ENCODE measurements around the gene PHACTR1.
"Not testable (repeated sequence)": the region's sequence is repeated elsewhere in the genome, so short reads cannot be mapped to it uniquely, and the experiment has no call there.

Gene PHACTR1

DNA sequence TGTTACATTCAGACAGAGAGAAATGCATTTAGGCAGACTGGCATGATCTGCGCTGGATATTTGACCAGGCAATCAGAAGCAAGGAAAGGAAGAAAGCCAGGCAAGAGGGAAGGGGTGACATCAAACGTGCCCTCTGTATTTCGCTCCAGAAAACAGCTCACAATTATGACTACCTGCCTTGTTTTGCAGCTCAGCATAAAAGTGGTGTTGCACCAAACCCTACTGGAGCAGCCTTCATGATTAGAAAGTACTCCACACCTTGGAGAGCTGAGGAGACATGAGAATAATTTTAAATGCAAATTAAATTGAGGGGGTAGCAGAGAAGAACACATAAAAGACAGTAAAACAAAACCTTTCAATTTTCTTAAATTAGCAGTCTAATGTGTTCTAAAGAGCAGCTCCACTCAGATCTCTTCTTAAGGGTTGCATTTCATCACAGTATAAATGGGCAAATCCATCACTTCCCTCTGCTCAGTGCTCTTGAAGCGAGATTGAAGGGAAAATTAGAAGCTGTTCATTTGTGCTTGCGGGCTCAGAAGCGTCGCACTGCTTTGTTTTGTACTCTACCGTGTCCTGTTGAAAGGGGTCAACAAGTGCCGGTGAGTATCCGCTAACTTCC is at the start of gene PHACTR1:
TSS of gene PHACTR1 (plus strand) at position 470 of the 619 bp plus-strand sequence.
- DNase-seq (ENCODE audit: low spot score): no peak

DNA sequence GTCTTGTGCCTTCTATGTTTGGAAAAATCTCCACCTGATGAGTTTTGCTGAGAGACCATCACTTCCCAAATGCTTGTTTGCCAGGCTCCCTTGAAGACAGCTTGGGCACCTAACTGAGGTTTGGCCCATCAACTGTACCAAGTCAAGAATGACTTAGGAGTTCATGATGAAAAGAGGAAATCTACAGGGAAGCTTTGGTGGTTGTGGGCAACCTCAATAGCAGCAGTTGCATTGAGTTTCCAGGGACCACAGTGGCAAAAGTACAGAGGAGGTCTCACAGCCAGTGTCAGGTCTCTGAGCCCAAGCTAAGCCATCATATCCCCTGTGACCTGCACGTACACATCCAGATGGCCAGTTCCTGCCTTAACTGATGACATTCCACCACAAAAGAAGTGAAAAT is 49.7 kb upstream of the PHACTR1 start:
- no peak for DNase-seq (ENCODE audit: low spot score)

DNA sequence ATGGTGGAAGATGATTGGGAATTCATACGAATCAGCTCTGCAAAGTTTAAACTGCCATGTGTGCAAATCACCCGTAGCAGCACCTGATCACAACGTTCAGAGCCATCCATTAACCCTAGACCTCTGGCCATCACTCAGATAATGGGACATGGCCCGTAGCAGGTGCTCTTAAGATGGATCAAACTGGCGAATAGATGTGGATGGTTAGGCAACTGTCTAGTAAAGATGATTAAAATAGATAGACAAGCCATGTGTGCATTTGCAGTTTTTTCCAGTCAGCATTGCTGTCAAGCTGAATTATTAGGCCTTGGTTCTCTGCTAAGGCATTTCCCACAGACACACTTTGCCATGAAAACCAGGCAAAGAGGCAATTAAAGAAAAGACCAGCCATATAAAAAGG is 40.6 kb upstream of the PHACTR1 start:
- DNase-seq (ENCODE audit: low spot score): no peak

DNA sequence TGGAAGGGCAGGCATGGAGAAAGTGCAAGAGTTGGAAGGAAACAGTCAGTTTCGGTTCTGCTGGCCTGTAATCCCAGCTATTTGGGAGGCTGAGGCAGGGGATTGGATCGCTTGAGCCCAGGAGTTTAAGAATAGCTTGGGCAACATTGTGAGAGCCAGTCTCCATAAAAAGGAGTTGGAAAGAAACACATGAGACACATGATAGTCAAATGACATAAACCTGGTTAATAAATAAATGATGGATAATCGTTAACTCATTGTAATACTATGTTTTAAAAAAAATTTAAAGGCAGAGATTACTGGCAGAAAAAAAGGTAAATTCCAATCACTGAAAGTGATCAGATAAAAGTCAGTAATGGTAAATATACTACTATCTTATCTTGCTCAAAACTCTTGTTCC is 37.2 kb upstream of the PHACTR1 start:
- DNase-seq (ENCODE audit: low spot score): no peak

DNA sequence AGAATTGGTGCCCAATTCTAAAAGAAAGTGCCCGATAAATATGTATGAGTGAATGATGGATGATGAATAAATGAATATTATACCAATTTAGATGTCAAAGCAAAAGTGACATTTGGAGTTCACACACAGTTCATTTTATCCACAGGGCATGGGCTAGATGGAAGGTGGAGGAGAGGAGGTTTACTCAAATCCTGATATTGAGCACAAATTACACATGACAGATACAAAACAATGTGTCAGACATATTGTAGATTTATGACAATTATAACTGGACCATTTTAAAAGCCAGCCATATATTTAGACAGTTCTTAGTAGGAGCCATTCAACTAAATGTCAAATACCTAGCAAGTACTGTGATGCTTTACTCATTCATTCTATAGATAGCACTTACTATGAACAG is 23.4 kb upstream of the PHACTR1 start:
- DNase-seq (ENCODE audit: low spot score): no peak

DNA sequence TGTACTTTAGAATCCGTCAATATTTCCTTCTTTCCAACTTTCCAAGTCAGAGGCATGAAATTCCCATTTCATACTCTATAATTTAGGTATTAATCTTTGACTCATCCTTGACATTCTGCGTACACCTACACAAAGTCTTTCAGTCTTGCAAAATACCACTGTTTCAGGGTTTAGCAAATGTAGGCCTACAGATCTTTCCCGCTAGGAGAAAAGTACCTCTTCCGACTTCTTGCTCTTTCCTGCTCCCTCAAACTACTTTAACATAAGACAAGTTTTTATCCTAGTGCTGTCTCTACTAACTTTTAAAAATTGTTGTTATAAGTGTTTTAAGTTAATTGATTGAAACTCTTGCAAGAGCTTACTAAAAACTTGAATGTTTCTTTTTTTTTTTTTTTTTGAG is 18.3 kb upstream of the PHACTR1 start:
- DNase-seq (ENCODE audit: low spot score): no peak

DNA sequence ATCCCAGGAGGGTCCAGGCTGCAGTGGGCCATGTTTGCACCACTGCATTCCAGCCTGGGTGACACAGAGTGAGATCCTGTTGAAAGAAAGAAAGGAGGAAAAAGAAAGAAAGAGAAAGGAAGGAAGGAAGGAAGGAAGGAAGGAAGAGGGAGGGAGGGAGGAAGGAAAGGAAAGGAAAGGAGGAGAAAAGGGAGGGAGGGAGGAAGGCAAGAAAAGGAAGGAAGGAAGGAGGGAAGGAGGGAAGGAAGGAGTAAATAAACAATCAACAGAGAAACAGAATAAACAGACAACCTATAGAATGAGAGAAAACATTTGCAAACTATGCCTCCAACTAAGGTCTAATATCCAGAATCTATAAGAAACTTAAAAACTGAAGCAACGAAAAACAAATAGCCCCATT is 11.6 kb upstream of the PHACTR1 start:
- no peak for DNase-seq (ENCODE audit: low spot score)

DNA sequence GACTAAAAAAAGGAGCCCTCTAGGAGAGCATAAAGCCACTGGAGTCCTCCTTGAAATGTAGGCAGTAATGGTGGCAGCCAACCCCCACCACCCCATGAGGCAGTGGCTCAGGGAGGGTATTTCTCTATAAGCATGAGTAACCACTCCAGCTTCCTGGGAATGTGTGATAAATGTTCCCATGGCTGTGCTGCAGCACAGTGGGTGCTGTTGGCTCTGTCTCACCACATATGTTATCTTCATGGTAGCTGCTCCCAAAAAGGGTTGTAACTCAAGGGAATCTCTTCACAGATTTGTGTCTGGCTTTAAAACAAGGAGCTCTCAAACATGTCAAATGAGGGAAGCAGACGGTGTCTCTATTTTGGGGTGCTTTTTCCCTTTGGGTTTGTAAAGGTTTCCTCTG is 7.5 kb upstream of the PHACTR1 start:
- no peak for DNase-seq (ENCODE audit: low spot score)

DNA sequence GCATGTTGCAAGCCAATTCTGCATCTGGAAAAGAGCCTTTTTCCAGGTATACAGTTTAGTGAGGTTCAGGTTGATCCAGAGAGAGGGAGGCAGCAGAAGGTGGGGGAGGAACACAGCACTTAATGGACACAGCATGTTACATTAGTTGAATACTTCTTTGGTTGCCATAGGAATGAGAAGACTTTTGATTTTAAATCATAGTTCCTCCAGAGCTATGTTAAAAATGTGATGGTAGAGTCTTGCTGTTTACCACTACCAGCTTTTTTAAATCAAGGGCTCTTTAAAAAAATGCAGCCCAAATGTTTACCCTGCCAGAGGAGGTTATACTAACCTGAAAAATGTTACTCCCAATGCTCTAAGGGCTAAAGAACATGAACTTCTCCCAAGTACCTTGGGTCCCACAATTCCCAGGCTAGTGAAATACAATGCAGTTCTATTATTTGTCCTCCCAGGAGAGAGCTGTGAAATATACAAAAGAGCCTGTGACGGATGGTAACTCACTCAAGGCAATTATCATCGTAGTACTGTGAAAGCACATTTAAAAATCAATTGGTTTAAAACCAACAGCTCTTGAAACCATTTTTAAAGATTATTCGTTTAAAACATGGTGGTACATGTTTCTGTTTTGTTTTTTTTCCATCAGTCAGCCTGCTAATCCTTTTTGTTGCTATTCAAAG is 6.9 kb upstream of the PHACTR1 start:
- DNase-seq (ENCODE audit: low spot score): no peak

DNA sequence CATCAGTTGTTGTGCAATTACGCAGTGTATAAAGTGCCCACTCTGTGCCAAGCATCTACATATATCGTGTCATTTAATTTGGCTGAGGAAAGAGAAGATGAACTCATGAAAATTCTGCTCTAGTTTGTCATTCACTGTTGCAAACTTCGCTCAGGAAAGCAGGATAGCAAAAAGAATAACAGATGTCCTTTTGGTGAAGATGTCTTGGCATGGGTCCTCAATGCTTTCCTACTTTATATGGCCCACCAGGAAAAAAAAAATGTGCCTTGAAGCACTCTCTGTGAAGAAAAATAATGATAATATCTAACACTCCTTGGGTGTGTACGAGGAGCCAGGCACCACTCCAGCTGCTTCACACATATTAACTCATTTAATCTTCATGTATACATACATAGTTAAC is 5.6 kb upstream of the PHACTR1 start:
- DNase-seq (ENCODE audit: low spot score): no peak

DNA sequence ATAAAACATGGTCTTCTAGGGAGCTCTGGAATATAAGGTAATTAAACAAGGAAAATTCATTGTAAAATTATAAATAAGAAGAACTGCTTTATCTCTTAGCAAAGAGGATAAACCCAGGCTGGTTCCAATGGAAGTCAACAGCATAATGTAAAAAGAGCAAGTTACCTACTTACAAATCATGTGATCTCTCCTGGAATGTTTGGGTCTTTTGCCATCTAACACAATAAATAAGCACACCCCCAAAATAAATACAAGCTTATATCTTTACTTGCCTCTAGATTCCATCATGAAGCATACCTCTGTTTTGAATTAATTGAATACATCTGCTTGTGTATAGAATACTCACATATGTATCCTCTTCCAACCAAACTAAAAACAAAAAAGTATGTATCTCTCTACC is 2.5 kb upstream of the PHACTR1 start:
- no peak for DNase-seq (ENCODE audit: low spot score)

DNA sequence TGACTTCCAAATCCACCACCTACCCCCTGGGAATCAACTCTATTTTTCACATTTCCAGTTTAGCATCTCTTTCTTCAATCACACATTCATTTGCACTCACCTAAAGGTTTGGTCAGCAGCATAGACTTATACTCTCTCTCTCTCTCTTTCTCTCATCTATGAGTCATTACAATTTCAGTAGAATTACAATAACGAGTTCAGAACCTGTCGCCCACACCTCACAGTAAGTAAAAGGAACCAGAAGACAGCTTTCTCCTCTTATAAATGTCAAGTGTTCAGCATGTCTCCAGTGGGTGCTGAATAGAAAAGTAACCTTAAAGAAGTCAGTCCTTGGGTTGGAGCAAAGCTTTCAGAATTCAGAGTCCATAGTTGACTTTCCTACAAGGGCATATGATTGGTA is 1.1 kb upstream of the PHACTR1 start:
- no peak for DNase-seq (ENCODE audit: low spot score)

DNA sequence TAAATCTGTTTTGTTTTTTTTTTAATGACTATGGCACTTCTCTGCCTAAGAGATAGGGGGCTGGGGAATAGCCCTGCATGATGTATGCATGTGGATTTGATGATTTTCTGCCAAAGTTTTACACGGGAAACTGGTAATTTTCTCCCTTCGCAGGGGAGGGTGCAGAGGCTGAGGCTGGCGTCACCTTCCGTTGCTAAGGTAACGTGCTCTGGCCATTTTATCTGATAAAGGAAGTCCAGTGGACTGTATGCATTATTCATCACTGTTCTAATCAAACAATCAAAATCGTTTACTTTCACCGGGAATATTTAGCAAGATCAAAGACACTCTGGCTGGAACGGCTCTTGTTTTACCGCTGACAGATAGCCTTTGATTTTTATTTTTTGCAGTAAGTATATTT is 789 bp downstream of the PHACTR1 start:
- no peak for DNase-seq (ENCODE audit: low spot score)

DNA sequence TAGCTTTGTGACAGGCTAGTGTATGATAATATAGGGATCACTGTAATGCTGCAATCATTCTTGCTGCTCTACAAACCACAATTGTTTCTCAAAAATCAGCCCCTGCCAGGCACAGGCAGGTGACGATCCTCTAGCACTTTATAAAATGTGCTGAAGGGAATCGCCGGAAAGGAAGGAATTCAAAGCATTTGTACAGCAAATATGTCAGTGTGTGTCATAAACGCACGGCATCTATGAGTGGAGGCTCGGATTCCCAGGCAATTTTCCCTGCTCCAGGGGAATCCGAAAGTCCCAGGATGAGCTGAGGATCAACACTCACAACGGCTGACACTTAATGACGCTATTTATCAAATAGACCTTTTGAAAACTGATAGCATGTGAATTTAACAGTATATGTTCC is 1.4 kb downstream of the PHACTR1 start:
- DNase-seq (ENCODE audit: low spot score): peak; percentile 5

DNA sequence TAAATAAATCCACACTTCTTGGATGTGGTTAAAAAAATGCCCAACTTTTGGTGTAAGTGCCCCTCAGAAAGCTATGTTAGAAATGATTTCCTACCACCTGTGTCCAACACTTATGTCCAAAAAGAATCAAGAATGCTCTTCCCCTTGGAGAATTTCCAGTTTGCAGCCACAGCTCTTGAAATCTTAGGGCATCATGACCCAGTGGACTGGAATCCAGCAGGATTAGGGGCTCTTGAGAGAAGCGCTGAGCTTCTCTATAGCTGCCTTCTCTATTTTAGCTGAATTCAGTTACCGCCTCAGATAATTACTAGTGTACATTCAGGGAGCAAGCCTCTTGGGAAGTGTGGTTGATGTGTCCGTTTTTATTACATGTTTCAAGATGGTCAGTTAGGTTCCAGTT is 2.5 kb downstream of the PHACTR1 start:
- no peak for DNase-seq (ENCODE audit: low spot score)

DNA sequence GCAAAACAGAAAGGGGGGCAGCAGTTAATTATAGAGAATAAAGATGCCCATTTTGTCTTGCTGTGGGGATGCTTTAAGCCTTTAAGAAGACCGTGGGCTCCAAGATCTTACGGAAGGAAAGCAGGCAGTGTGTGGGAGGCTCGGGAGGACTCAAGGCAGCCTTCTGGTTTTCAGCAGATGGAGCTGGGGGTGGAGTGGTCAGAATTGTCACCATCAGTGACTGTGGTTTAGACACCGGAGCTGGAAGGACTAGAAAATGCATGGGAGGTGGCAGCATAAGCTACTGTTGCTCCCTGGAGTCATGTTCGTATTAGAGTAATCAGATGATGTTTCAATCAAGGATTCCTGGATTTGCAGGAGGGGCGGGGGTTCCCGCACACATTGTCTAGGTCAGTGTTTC is 3.7 kb downstream of the PHACTR1 start:
- DNase-seq (ENCODE audit: low spot score): no peak

DNA sequence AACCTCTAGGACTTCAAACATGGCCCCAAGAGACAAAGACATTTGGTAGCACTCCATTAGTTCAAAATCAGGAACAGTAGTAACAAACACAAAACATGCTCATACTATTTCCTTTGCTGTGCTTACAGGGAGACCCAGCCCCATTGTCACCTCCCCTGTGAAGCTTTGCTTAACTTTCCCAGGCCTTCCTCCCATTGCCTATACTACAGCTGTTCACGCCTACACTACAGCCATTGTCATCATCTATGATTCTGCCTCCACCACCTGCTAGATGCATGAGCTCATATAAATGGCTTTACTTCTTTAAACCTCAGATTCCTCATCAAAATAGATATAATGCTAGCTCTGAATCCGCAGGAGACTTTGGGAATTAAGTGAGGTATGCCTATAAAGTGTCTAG is 8.7 kb downstream of the PHACTR1 start:
- DNase-seq (ENCODE audit: low spot score): no peak

DNA sequence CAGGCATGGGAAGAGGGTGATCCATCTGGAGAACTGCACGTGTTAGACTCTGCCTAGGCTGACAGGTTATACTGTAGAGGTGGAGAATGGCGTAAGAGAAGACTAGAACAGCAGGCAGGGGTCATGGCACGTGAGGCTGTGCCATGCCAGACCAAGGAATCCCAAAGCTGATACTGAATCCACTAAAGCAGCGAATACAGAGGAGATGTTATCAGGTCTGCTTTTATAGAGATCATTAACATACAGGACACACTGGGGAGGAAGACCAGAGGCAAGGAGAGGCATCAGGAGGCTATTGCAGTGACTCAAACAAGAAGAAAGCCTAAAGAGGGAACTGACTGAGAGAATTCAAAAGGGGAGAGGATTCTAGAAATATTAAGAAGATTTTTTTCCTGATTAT is 12.9 kb downstream of the PHACTR1 start:
- no peak for DNase-seq (ENCODE audit: low spot score)

DNA sequence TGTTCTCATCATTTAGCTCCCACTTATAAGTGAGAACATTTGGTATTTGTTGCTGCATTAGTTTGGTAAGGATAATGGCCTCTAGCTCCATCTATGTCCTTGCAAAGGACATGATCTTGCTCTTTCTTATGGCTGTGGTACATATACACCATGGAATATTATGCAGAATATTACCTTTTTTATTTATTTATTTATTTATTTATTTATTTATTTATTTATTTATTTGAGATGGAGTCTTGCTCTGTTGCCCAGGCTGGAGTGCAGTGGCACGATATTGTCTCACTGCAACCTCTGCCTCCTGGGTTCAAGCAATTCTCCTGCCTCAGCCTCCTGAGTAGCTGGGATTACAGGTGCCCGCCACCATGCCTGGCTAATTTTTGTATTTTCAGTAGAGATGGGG is 14.2 kb downstream of the PHACTR1 start:
- not testable (repeated sequence) for DNase-seq (ENCODE audit: low spot score)

DNA sequence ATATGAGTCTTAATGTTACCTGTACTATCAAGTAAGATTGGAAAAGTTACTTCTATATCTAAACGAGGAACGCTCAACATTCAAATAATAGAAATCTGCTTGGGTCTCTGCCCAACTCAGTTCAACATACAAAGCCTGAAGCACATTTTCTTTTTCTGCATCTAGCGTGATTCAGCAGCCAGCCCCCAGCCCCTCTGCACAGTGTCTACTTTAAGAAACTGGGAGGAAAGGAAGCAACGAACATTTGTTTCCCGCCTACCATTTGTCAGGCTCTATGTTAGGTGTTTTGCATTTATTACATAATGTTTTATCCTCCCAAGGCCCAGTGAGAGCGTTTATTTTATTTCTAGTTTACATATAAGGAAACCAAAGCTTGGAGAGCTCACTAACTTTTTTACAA is 17.3 kb downstream of the PHACTR1 start:
- DNase-seq (ENCODE audit: low spot score): no peak

DNA sequence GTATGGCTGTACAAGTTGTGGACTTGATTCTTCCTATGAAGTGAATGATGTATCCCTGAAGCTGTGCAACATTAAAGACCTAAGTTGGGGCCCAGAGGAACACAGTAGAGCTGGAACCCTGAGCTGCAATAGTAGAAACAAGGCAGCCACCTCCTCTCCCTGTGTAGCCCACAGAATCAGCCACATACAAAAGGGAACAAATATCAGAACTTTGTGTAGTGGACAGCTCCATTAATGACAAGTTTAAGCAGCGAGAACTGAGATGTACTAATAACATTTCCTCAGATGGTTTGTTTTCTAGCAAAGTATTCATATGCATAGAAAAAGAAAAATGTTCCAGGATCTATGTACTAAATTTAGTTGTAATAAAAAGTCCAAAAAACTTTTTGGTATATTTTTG is 19.2 kb downstream of the PHACTR1 start:
- no peak for DNase-seq (ENCODE audit: low spot score)

DNA sequence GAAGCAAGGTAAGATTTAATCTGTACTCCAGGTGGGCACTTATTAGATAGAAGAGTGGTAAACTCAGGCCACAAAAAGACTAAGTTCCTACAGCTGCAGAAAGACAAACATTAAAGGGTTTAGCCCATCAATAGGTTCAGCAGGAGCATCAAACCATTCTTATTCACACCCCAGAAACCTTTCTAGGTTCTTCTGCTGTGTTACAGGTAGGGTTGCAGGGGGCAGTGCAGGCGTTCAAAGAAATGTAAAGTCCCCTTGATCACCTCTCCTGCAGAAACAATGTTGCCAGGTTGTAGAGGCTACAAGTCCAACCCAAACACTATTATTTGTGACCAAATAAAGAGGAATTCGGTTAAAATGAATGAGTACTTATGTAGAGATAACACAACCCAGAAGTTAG is 31.8 kb downstream of the PHACTR1 start:
- DNase-seq (ENCODE audit: low spot score): no peak

DNA sequence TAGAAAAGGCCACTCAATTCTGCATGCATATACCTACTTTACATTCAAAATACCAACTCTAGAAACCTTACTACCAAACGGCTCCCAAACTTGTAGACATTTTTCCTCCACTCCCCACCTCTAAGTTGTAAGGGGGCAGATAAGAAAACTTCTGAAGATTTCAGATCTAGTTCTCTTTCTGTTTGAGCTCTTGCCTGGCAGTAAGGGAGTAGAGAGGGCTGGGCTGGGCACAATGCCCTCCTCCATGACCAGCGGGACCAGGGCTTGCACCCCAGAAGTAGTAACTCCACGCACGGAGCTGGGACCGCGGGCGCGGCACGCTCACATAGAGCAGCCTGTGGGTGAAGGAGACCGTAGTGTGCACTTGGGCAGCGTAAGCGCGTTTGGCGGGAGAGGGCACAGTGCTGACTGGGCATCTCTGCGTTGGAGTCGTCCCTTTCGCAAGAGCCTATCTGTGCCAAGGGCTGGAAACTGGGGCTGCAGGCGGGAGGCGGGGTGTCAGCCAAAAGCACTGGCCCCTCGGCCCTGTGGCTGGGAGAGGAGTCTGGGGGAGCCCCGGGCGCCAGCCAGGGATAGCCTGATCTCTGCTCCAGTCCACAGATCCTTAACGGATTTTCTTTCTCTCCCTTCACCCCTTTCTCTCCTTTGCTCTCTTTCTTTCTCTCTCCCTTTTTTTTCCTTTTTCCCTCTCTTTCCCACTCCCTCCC is 32.4 kb downstream of the PHACTR1 start:
- no peak for DNase-seq (ENCODE audit: low spot score)
